GM19351 (cell line): ENCODE data around the gene RNU6-9.

Source experiments
- ATAC-seq: cut with Tn5 transposase; IDR thresholded peaks from one replicate; pipeline ENCODE4 v1.9.1; 2021; ENCODE audit warnings: mild to moderate bottlenecking, moderate library complexity; ENCODE audit not compliant: unreplicated experiment

The RNU6-9 gene

GRCh38 chr19:896434-896833 is 3.1 kb downstream of the RNU6-9 start:
- ATAC-seq, result no peak

DNA sequence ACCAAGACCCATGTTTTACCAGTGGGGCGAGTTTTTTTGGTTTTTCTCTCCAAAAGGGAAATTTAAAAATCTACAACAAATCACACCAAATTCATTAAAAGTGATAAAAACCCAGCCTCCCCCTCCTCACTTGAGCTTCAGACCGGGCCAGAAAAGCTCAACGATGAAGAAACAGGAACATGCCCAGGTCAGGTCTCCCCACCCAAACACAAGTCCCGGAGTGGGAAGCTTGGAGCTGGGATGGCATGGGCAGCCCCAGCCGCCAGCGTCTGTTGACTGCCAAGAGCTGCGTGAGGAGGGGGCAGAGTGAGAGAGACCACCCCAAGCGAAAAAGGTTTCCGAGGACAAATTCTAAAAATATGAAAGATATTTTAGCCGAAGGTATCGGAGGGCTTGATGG is 3.7 kb downstream of the RNU6-9 start:
- no peak for ATAC-seq

DNA sequence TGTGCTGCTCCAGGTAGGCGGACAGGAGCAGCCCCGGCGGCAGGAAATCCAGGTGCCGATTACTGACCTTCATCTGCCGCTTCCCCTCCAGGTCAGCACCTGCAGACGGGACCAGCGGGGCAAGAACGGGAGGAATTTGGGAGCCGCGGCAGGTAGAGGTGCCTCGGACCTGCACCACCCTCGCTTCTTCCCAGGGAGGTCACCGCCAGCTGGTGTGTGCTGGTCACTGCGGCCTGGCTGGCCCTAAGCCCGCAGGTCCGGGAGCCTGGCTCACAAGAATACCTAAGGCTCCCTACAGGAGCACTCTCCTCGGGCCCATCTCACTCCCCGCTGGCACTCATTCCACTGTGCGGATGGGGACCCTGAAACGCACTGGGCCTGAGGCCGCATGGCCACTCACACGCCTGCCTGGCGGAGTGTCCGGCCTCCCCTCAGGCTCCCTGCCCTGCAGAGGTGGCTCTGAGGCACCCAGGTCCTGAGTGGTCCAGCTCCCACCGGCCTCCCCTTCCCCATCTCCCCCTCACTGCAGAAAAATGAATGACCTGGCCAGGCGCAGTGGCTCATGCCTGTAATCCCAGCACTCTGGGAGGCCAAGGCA is 4.3 kb downstream of the RNU6-9 start:
- ATAC-seq, result no peak

DNA sequence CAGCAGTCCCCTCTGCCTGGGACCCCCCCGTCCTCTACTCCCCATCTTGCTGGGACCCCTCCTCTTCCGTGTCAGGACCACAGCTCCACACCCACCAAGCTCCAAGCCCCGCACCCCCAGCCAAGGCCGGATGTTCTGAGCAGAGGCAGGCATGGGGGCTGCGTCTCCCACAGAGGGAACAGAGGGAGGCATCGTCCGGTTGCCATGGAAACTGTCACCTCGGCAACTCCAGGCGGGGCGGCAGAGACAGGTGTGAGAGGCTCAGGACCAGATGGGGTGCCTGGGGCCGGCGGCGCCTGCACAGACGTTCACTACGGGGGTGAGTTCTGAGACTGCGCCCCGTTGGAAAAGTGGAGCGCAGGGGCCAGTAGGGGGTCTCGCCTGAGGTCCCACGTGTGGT is 5.4 kb downstream of the RNU6-9 start:
- ATAC-seq, result no peak

DNA sequence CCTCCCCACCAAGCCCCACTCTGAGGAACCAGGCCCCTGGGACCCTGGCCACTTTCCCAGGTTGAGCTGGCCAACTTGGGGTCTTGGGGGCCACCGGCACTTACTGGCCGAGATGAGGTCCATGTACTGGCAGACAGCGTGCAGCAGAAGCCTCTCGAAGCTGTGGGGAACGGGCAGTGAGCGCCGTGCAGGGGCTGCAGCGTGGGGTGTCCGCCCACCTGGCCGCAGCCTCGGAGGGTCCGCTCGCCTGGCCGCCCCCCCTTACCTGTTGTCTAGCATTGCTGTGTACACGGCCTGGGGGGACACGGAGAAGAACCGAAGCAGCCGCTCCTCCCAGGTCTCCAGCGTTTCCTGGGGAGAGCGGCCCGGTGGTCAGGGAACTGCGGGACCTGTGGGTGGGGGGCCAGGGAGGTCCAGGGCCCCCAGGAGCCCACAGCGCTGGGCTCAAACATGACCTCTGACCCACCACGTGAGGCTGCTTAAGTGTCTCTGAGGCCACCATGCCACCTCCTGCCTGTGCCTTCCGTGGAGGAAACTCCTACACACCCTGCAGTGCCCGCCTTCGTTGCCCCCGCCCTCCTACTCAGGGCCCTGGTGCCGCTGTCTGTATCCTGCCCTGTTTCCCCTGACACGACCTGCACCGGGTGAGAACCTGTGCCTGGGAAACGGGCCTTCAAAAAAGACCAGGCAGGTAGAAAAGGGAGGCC is 6.2 kb downstream of the RNU6-9 start:
- ATAC-seq, result no peak

- no peak for ATAC-seq
Observed at GRCh38 chr19:900043-900301, 6.7 kb downstream of the RNU6-9 start.

DNA sequence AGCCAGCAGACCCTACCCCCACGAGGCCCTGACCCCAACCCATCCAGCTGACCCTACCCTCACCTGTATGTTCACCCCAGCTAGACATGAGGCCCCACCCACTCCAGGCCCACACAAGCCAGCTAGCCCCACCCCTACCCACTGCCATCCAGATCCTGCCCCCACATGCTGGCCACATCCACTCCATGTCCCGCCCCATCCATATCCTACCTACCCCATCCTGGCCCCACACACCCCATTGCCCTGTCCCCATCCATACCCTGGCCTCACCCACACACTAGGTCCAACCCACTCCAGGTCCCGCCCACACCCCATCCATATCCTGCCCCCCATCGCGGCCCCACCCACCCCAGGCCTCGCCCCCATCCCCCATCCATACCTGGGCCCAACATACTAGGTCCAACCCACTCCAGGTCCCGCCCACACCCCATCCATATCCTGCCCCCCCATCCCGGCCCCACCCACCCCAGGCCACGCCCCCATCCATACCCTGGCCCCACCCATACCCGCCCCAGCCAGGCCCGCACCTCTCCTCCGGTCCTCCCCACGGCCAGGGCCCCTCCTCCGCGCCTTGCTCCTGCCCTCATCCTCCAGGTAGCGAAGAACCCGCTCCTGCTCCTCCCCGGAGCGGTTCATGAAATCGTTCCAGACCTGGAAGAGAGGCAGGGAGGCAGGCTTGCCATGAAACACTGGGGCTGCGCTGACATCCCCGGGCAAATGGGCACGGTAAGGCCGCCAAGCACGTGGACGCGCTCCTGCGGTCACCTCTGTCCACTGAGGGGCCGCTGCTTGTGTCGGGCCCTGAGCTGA is 7.2 kb downstream of the RNU6-9 start:
- no peak for ATAC-seq

GRCh38 chr19:901216-902092 is 8.2 kb downstream of the RNU6-9 start:
- no peak for ATAC-seq

- ATAC-seq, result no peak
Observed at GRCh38 chr19:902093-902370, 8.7 kb downstream of the RNU6-9 start.

DNA sequence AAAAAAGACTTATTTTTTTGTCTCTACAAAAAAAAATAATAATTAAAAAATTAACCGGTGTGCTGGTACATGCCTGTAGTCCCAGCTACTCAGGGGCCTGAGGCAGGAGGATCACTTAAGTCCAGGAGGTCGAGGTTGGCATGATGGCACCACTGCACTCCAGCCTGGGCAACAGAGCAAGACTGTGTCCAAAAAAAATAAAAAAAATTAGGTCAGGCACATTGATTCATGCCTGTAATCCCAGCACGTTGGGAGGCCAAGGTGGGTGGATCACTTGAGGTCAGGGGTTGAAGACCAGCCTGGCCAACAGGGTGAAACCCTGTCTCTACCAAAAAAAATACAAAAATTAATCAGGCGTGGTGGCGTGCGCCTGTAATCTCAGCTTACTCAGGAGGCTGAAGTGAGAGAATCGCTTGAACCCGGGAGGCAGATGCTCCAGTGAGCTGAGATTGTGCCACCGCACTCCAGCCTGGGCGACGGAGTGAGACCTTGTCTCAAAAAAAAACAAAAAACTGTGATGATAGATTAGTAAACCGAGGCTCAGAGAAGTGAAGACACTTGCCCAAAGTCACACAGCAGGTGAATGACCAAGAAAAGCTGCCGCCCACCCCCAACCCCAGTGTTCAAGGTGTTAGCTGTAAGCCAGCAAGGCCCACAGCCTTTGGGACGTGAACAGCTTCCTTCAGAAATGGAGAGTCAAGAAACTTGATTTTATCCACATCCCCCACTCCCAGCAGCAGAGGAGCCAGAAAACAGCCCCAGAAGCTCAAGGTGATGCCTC is 9.4 kb downstream of the RNU6-9 start:
- ATAC-seq, result no peak

- no peak for ATAC-seq
Observed at GRCh38 chr19:903266-903797, 10.0 kb downstream of the RNU6-9 start.

GRCh38 chr19:904545-904944 is 11.3 kb downstream of the RNU6-9 start:
- ATAC-seq, result no peak

GRCh38 chr19:906480-906879 is 13.2 kb downstream of the RNU6-9 start:
- no peak for ATAC-seq

GRCh38 chr19:907183-907853 is 14.0 kb downstream of the RNU6-9 start:
- ATAC-seq, result no peak

GRCh38 chr19:911197-912033 is 18.1 kb downstream of the RNU6-9 start:
- no peak for ATAC-seq

- ATAC-seq, result no peak
Observed at GRCh38 chr19:912181-913079, 19.1 kb downstream of the RNU6-9 start.

- ATAC-seq, result no peak
Observed at GRCh38 chr19:913080-913748, 19.9 kb downstream of the RNU6-9 start, which contains the start of gene R3HDM4. Gene R3HDM4, minus strand, starts transcription at chr19:913219. Its CDS starts 62 bp downstream, at chr19:913157.
